Keratinocyte (primary cell): ENCODE results near the gene THTPA. TPM values are rescaled to one million over a fixed set of nuclear protein-coding genes. Genes with fewer than 3 reads are reported as not detected.

Source experiments
- DNase-seq: peaks from one replicate; pipeline ENCODE4 v3.0.0-alpha.2; 2011; ENCODE audit warnings: low read depth, missing footprints, low spot score
- FAIRE-seq: peaks from 2 replicates; lab custom pipeline; 2011; peaks lifted over from hg19 to GRCh38; lab: Jason Lieb, UNC
- H2AFZ ChIP-seq: 2 replicates; pipeline ENCODE4 v1.6.0; 2012; ENCODE audit warnings: low read length, control low read depth, inconsistent platforms; ENCODE audit not compliant: control insufficient read depth
- H3K27ac ChIP-seq: 2 replicates; pipeline ENCODE4 v1.5.1; 2011; ENCODE audit warnings: low read length; ENCODE audit not compliant: control insufficient read depth, insufficient read depth
- H3K27me3 ChIP-seq: 3 replicates; pipeline ENCODE4 v1.6.0; 2011; ENCODE audit warnings: low read length; ENCODE audit not compliant: control insufficient read depth, insufficient read depth; ENCODE audit errors: extremely low read depth
- H3K36me3 ChIP-seq, 2 experiments: 2 replicates in 1 of 2; 3 replicates in 1 of 2; pipeline ENCODE4 v1.5.1; 2011; ENCODE audit warnings: low read length in 2 of 2, mild to moderate bottlenecking in 1 of 2; ENCODE audit not compliant: control insufficient read depth in 2 of 2, insufficient read depth in 2 of 2; ENCODE audit errors: extremely low read depth in 1 of 2
- H3K4me1 ChIP-seq: 3 replicates; pipeline ENCODE4 v1.5.1; 2011; ENCODE audit warnings: low read length; ENCODE audit not compliant: control insufficient read depth, insufficient read depth; ENCODE audit errors: extremely low read depth
- H3K4me2 ChIP-seq: 3 replicates; pipeline ENCODE4 v1.6.0; 2011; ENCODE audit warnings: low read depth, low read length; ENCODE audit not compliant: control insufficient read depth, insufficient read depth; ENCODE audit errors: extremely low read depth
- H3K4me3 ChIP-seq, 3 experiments: fragments of 200-600 bp in 1 of 3; sonication (generic) in 1 of 3; 2 replicates in 2 of 3; 3 replicates in 1 of 3; pipeline ENCODE4 v1.5.1; 2011 to 2016; ENCODE audit warnings: low read length in 3 of 3, mild to moderate bottlenecking in 3 of 3, control low read depth in 2 of 3, inconsistent platforms in 1 of 3, low read depth in 1 of 3, mixed read lengths in 1 of 3, mixed run types in 1 of 3, moderate library complexity in 1 of 3; ENCODE audit not compliant: control insufficient read depth in 2 of 3, insufficient read depth in 2 of 3; ENCODE audit errors: extremely low read depth in 1 of 3
- H3K79me2 ChIP-seq: 2 replicates; pipeline ENCODE4 v1.6.0; 2012; ENCODE audit warnings: low read length; ENCODE audit not compliant: control insufficient read depth, insufficient read depth
- H3K9ac ChIP-seq: 3 replicates; pipeline ENCODE4 v1.6.0; 2011; ENCODE audit warnings: low read length; ENCODE audit not compliant: control insufficient read depth, insufficient read depth; ENCODE audit errors: extremely low read depth
- H3K9me1 ChIP-seq: 3 replicates; pipeline ENCODE4 v1.6.0; 2011; ENCODE audit warnings: low read length; ENCODE audit not compliant: control insufficient read depth, insufficient read depth; ENCODE audit errors: extremely low read depth
- H3K9me3 ChIP-seq: 2 replicates; pipeline ENCODE4 v1.5.1; 2012; ENCODE audit warnings: low read depth, low read length; ENCODE audit not compliant: control insufficient read depth
- H4K20me1 ChIP-seq: 3 replicates; pipeline ENCODE4 v1.6.0; 2011; ENCODE audit warnings: low read length; ENCODE audit not compliant: control insufficient read depth, insufficient read depth; ENCODE audit errors: extremely low read depth
- CTCF ChIP-seq, 3 experiments: IDR thresholded peaks in 1 of 3; conservative IDR thresholded peaks in 1 of 3; optimal IDR thresholded peaks in 1 of 3; 2 replicates in 2 of 3; 3 replicates in 1 of 3; pipeline versions ENCODE3 to v1.5.1; 2011; ENCODE audit warnings: low read length in 3 of 3, mild to moderate bottlenecking in 3 of 3, moderate library complexity in 2 of 3, control low read depth in 1 of 3, inconsistent platforms in 1 of 3; ENCODE audit not compliant: insufficient read depth in 2 of 3; ENCODE audit errors: extremely low read depth in 1 of 3
- EZH2 ChIP-seq: IDR thresholded peaks from one replicate; pipeline ENCODE4 v1.6.1; 2012; ENCODE audit warnings: inconsistent platforms, mild to moderate bottlenecking, low read length, moderate library complexity
- dilution Hi-C: fragments of 300-500 bp; cut with MboI; formaldehyde crosslinking; loops from one replicate; pipeline ENCODE4 v1.7.0; 2020; ENCODE audit warnings: low sequenced_read_pairs; ENCODE audit not compliant: extremely low pct_ligation_motif_present
- polyA plus RNA-seq, 5 experiments: library from polyadenylated mRNA; depleted of rRNA in 3 of 5; stranded (reverse) in 3 of 5; stranded (forward) in 1 of 5; unstranded in 1 of 5; fragments of >200 nt; gene quantifications; 1 replicate in 1 of 5; 2 replicates in 3 of 5; 3 replicates in 1 of 5; pipeline versions ENCODE4 v1.2.1 to v1.2.3, GENCODE V29; 2011 to 2012; ENCODE audit warnings: missing spikeins in 2 of 5, low read depth in 1 of 5, low replicate concordance in 1 of 5

The THTPA gene
- polyA plus RNA-seq, 1 donor (not counting 4 experiments of a cell fraction or from before 2014, with no cell fraction given), result 3.2 TPM

DNA sequence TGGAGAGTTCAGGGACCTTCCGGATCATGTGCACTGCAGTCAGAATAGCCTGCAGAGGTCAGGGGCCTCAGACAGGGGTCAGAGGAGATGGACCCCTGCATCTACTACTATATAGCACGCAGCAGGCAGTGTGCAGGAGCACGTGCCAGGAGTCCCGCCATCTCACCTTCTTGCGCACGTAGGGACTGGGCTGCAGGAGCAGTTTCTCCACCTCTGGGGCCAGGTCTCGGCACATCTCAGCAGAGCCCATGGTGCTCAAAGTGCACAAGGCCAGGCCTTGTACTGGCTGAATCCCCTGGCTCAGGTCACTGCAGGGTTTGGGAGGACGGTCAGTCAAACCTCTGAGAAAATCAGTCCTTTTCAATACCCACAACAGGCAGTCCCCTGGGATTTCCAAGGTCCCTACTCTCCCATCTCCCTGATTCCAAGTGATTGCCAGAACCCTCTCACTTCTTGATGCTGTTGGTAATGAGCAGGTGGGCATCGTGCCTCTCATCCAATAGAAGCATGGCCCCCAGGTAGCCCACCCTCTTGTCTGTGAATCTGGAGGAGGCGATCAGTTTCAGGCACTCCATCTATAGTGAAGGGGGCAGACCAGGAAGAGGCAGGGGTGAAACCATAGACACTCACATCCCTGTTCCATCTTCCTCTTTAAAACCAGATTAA lies 10.2 kb downstream of the THTPA start:
- peaks cover 3% of the 10 kb centered on the region for H4K20me1 ChIP-seq
- DNase-seq (no peak), FAIRE-seq (no peak)
- peak overlapping the region; percentile 88 for H3K9ac ChIP-seq
- no peak overlapping the region for H2AFZ ChIP-seq
- no peak overlapping the region for H3K27ac ChIP-seq
- dilution Hi-C loops, result no loop called here
- peak overlapping the region; percentile 73 to 93 (median 92) for H3K4me3 ChIP-seq
- H3K4me2 ChIP-seq, result peak overlapping the region; percentile 97
- peaks cover 21% of the 10 kb centered on the region for H3K79me2 ChIP-seq
- H3K27me3 ChIP-seq, result no peaks in the 10 kb centered on the region
- H3K4me1 ChIP-seq, result peaks cover 17% of the 10 kb centered on the region
- H3K9me3 ChIP-seq, result no peaks in the 10 kb centered on the region
- H3K36me3 ChIP-seq, result peaks cover 37% of the 10 kb centered on the region in 2 experiments
- TF ChIP-seq EZH2 (no peak), CTCF (optimal IDR thresholded peaks at IDR 0.05 in 1 of 3, IDR thresholded peaks at IDR 0.05 in 1 of 3, conservative IDR thresholded peaks at IDR 0.05 in 1 of 3; ENCODE audit: extremely low read depth in 1 of 3, insufficient read depth in 2 of 3, low read length in 3 of 3) (no peak)
- H3K9me1 ChIP-seq, result no peaks in the 10 kb centered on the region

- H3K4me3 ChIP-seq, result peak overlapping the region; percentile 73 to 93 (median 92)
- H3K27ac ChIP-seq, result peak overlapping the region; percentile 72
- dilution Hi-C loops, result no loop called here
- no peaks in the 10 kb centered on the region for H3K9me3 ChIP-seq
- no peak for FAIRE-seq
- H3K9ac ChIP-seq, result peak overlapping the region; percentile 88
- H3K4me1 ChIP-seq, result peaks cover 20% of the 10 kb centered on the region
- peaks cover 32 to 37% of the 10 kb centered on the region in 2 experiments for H3K36me3 ChIP-seq
- H2AFZ ChIP-seq, result peak overlapping the region; percentile 97
- DNase-seq, result no peak
- H4K20me1 ChIP-seq, result peaks cover 3% of the 10 kb centered on the region
- peak overlapping the region; percentile 97 for H3K4me2 ChIP-seq
- H3K79me2 ChIP-seq, result peaks cover 21% of the 10 kb centered on the region
- no peak for TF ChIP-seq EZH2
- TF ChIP-seq CTCF (optimal IDR thresholded peaks at IDR 0.05 in 1 of 3, IDR thresholded peaks at IDR 0.05 in 1 of 3, conservative IDR thresholded peaks at IDR 0.05 in 1 of 3; ENCODE audit: extremely low read depth in 1 of 3, insufficient read depth in 2 of 3, low read length in 3 of 3), result no peak
- H3K9me1 ChIP-seq, result no peaks in the 10 kb centered on the region
- H3K27me3 ChIP-seq, result no peaks in the 10 kb centered on the region
These were observed 10.7 kb downstream of the THTPA start for GRCh38 chr14:23566778-23567185.
